Heart left ventricle (tissue), 16 donors: ENCODE measurements around the gene CIAPIN1. TPM values are rescaled to one million over a fixed set of nuclear protein-coding genes. Genes with fewer than 3 reads are reported as not detected.

Source experiments
- ATAC-seq, 4 donors: fragments of 200-7000 bp; cut with Tn5 transposase; one replicate each; pipeline ENCODE4 v1.9.1; 2020 to 2022; ENCODE audit warnings: moderate library complexity in 4 of 4, mild to moderate bottlenecking in 3 of 4, moderate number of reproducible peaks in 1 of 4
- DNase-seq, 5 donors: peaks; one replicate each; pipeline ENCODE4 v3.0.0-alpha.2; 2020
- H3K27ac ChIP-seq, 12 donors: fragments of 200-600 bp; sonication (generic) in 4 of 12; one replicate each; pipeline versions ENCODE4 v1.5.0 to v1.8.0; 2016 to 2022; ENCODE audit warnings: mild to moderate bottlenecking in 2 of 12
- H3K27me3 ChIP-seq, 9 donors: fragments of 200-600 bp; sonication (generic) in 2 of 9; one replicate each; pipeline versions ENCODE4 v1.5.1 to v1.8.0; 2016 to 2022; ENCODE audit warnings: mild to moderate bottlenecking in 3 of 9
- H3K36me3 ChIP-seq, 9 donors: fragments of 200-600 bp; sonication (generic) in 2 of 9; one replicate each; pipeline versions ENCODE4 v1.5.0 to v1.8.0; 2018 to 2022; ENCODE audit warnings: mild to moderate bottlenecking in 2 of 9
- H3K4me1 ChIP-seq, 12 donors: fragments of 200-600 bp; sonication (generic) in 4 of 12; one replicate each; pipeline versions ENCODE4 v1.5.0 to v1.8.0; 2016 to 2022; ENCODE audit warnings: mild to moderate bottlenecking in 3 of 12
- H3K4me3 ChIP-seq, 12 donors: fragments of 200-600 bp; sonication (generic) in 4 of 12; one replicate each; pipeline versions ENCODE4 v1.5.0 to v1.8.0; 2017 to 2022; ENCODE audit warnings: mild to moderate bottlenecking in 9 of 12, moderate library complexity in 4 of 12
- H3K9me3 ChIP-seq, 12 donors: fragments of 200-600 bp; sonication (generic) in 4 of 12; one replicate each; pipeline versions ENCODE4 v1.5.0 to v1.8.0; 2016 to 2022; ENCODE audit warnings: mild to moderate bottlenecking in 1 of 12
- CTCF ChIP-seq, 12 donors: fragments of 200-600 bp; sonication (generic) in 4 of 12; IDR thresholded peaks; one replicate each; pipeline versions ENCODE4 v1.5.0 to v1.8.0; 2018 to 2022; ENCODE audit warnings: antibody characterized with exemption in 12 of 12, mild to moderate bottlenecking in 5 of 12
- POLR2A ChIP-seq, 2 donors: fragments of 450-650 bp; IDR thresholded peaks; one replicate each; pipeline ENCODE4 v1.6.1; 2017; ENCODE audit warnings: antibody characterized with exemption in 2 of 2, mild to moderate bottlenecking in 2 of 2, moderate library complexity in 2 of 2
- WGBS, 4 donors: extraction: QIAGEN DNeasy Blood & Tissue Kit in 2 of 4; methylation state at CpG; one replicate each; pipeline versions ENCODE4 v1.1.5 to v1.1.7; 2013 to 2018; 5-methylcytosine and 5-hydroxymethylcytosine counted together
- intact Hi-C, 10 donors: fragments of 100-400 bp; cut with DNase I; formaldehyde crosslinking; loops; one replicate each; pipeline versions ENCODE4 v1.11.1 to v1.14.2; 2022
- polyA plus RNA-seq, 2 donors: library from polyadenylated mRNA; stranded (reverse); fragments of 200-250 nt; gene quantifications; one replicate each; pipeline ENCODE4 v1.2.3, GENCODE V29; 2013
- total RNA-seq, 9 donors: library from RNA; depleted of rRNA in 2 of 9; stranded (reverse); fragments of >200 nt in 2 of 9; fragmentation: NEBNext Ultra II Directional in 3 of 9; extraction: Animal tissue kit (Norgen Biotek cat#: 25700) in 3 of 9; gene quantifications; one replicate each; pipeline versions ENCODE4 v1.1.0 to v1.2.4, GENCODE V29; 2016 to 2023
- donor health status: ischemic (EF 13 %, LVEDD 7.1; RV severe dilation, severe dysfunction).
- donor health status: healthy with polysubstance abuse.
- donor health status: DM: no; HTN: yes; CAD: no.
- donor health status: DM: no; HTN: no; CAD: no.
- donor health status: ischemic (EF 25% LVEDD 6.9; RV normal size, moderate dysfunction).
- donor health status: ischemic (EF 25% LVEDD 5.7; RV mildly dilated, moderate dysfunction).
- donor health status: healthy.
- donor health status: DM: yes; HTN: yes; CAD: no.
- donor health status: ischemic (EF 35%, LVEDD 5.7; RV mildly dilated, moderate dysfunction).
- donor health status: nonischemic (EF 11% LVEDD 7.7; RV severe dilation, severe dysfunction).
- donor health status: DM: yes; HTN: yes; CAD: no.
- donor health status: PGD.
- donor health status: ischemic (EF 29% LVEDD 5.4; RV normal size, mild dysfunction).
- donor health status: nonischemic (EF 23%, LVEDD 6.1; RV moderate dilation, normal function).

CIAPIN1 gene
- total and polyA plus RNA-seq, 11 donors = 22.4 to 73.2 (median 51.7) TPM

- peaks cover 0 to 72% (median 65%) of the 10 kb centered on the region in 9 donors for H3K36me3 ChIP-seq
- DNase-seq (no peak), ATAC-seq (no peak)
- H3K9me3 ChIP-seq = no peaks in the 10 kb centered on the region
- intact Hi-C loops = loop anchor here in 1 of 10 donors (5.0 kb wide), 1 partner anchor 44 kb away; no protein-coding TSS in a partner anchor
- no peak overlapping the region for H3K27ac ChIP-seq
- 87 to 94% (median 90%) methylated on average over 6 to 14 of the region's 14 CpGs for WGBS, 4 donors
- H3K4me3 ChIP-seq = no peak overlapping the region
- peaks cover 0 to 52% (median 28%) of the 10 kb centered on the region in 12 donors for H3K4me1 ChIP-seq
- TF ChIP-seq CTCF (IDR thresholded peaks at IDR 0.05) (no peak), POLR2A (IDR thresholded peaks at IDR 0.05) (no peak)
- H3K27me3 ChIP-seq = no peaks in the 10 kb centered on the region
Observed at GRCh38 chr16:57473176-57473840, 26.1 kb upstream of the CIAPIN1 start.

GRCh38 chr16:57472665-57473060 is 25.5 kb upstream of the CIAPIN1 start:
- peaks cover 0 to 79% (median 71%) of the 10 kb centered on the region in 9 donors for H3K36me3 ChIP-seq
- no peak for DNase-seq
- peaks cover 0 to 45% (median 23%) of the 10 kb centered on the region in 12 donors for H3K4me1 ChIP-seq
- ATAC-seq = no peak
- WGBS, 4 donors = 50 to 71% (median 52%) methylated on average over 3 to 4 of the region's 4 CpGs
- no peak overlapping the region for H3K4me3 ChIP-seq
- intact Hi-C loops = loop anchor here in 1 of 10 donors (5.0 kb wide), 1 partner anchor 45 kb away; no protein-coding TSS in a partner anchor
- no peak for TF ChIP-seq POLR2A (IDR thresholded peaks at IDR 0.05)
- no peak for TF ChIP-seq CTCF (IDR thresholded peaks at IDR 0.05)
- H3K27me3 ChIP-seq = no peaks in the 10 kb centered on the region
- no peaks in the 10 kb centered on the region for H3K9me3 ChIP-seq
- H3K27ac ChIP-seq = peak overlapping the region in 1 of 12 donors; percentile 18

GRCh38 chr16:57471852-57472664 is 24.9 kb upstream of the CIAPIN1 start:
- H3K4me1 ChIP-seq = peaks cover 0 to 39% (median 23%) of the 10 kb centered on the region in 12 donors
- WGBS, 4 donors = 71 to 79% (median 76%) methylated on average over 10 of the region's 10 CpGs
- ATAC-seq (no peak), DNase-seq (no peak)
- no peaks in the 10 kb centered on the region for H3K27me3 ChIP-seq
- no peak overlapping the region for H3K4me3 ChIP-seq
- intact Hi-C loops = loop anchor here in 1 of 10 donors (5.0 kb wide), 1 partner anchor 45 kb away; no protein-coding TSS in a partner anchor
- TF ChIP-seq POLR2A (IDR thresholded peaks at IDR 0.05) = no peak
- no peak for TF ChIP-seq CTCF (IDR thresholded peaks at IDR 0.05)
- H3K27ac ChIP-seq = peak overlapping the region in 1 of 12 donors; percentile 18
- H3K9me3 ChIP-seq = no peaks in the 10 kb centered on the region
- peaks cover 0 to 85% (median 77%) of the 10 kb centered on the region in 9 donors for H3K36me3 ChIP-seq

- ATAC-seq (no peak), DNase-seq (no peak)
- no peaks in the 10 kb centered on the region for H3K9me3 ChIP-seq
- no peak overlapping the region for H3K4me3 ChIP-seq
- intact Hi-C loops = loop anchor here in 1 of 10 donors (5.0 kb wide), 1 partner anchor 46 kb away; no protein-coding TSS in a partner anchor
- H3K36me3 ChIP-seq = peaks cover 0 to 91% (median 86%) of the 10 kb centered on the region in 9 donors
- WGBS, 4 donors = 94 to 100% (median 99%) methylated on average over 1 of the region's 1 CpG
- TF ChIP-seq CTCF (IDR thresholded peaks at IDR 0.05) = no peak
- no peak for TF ChIP-seq POLR2A (IDR thresholded peaks at IDR 0.05)
- peak overlapping the region in 6 of 12 donors; percentile 2 to 35 (median 10) for H3K27ac ChIP-seq
- H3K27me3 ChIP-seq = no peaks in the 10 kb centered on the region
- peaks cover 0 to 31% (median 16%) of the 10 kb centered on the region in 12 donors for H3K4me1 ChIP-seq
Observed at GRCh38 chr16:57471209-57471608, 24.0 kb upstream of the CIAPIN1 start.
